ENCODE measurements around the gene KIF4A. TPM values are rescaled to one million over a fixed set of nuclear protein-coding genes. Genes with fewer than 3 reads are reported as not detected.

The KIF4A gene
- total RNA-seq, 2 donors from 2014 or later: 27.6 to 40.6 TPM

- Histone ChIP-seq H3K9ac (ENCODE audit: extremely low read depth, low read length, poor library complexity, severe bottlenecking) (no peak overlapping the region), H3K4me1 (ENCODE audit: control insufficient read depth, insufficient read depth, low read length) (no peaks in the 10 kb centered on the region), H3K36me3 (ENCODE audit: control insufficient read depth, insufficient read depth, low read length) (peaks cover 19% of the 10 kb centered on the region), H3K27ac (ENCODE audit: low read depth, low read length) (no peak overlapping the region), H3K9me3 (ENCODE audit: control insufficient read depth, low read length) (no peaks in the 10 kb centered on the region), H3K4me3 (ENCODE audit: low read length) (no peak overlapping the region), H3K27me3 (ENCODE audit: control insufficient read depth, insufficient read depth, low read length, poor library complexity, severe bottlenecking) (no peaks in the 10 kb centered on the region)
- Mint-ChIP-seq H3K27ac (no peak overlapping the region), H3K36me3 (ENCODE audit: low read depth) (peaks cover 10% of the 10 kb centered on the region), H3K4me1 (no peaks in the 10 kb centered on the region), H3K9me3 (peaks cover 36% of the 10 kb centered on the region), H3K4me3 (no peak overlapping the region), H3K27me3 (ENCODE audit: insufficient read depth) (no peaks in the 10 kb centered on the region)
- WGBS, 2 experiments (ENCODE audit: insufficient coverage in 1 of 2, insufficient read length in 1 of 2): no CpG with 5 or more reads among the region's 1 CpG
- no peak for DNase-seq
- peak; percentile 65 for TF ChIP-seq CTCF (conservative IDR thresholded peaks at IDR 0.05)
These were observed 42.7 kb downstream of the KIF4A start for GRCh38 chrX:70332600-70332999.

- H3K27ac Mint-ChIP-seq: no peak overlapping the region
- H3K4me3 ChIP-seq (ENCODE audit: low read length): no peak overlapping the region
- H3K27ac ChIP-seq (ENCODE audit: low read depth, low read length): no peak overlapping the region
- H3K4me1 ChIP-seq (ENCODE audit: control insufficient read depth, insufficient read depth, low read length): no peaks in the 10 kb centered on the region
- DNase-seq: no peak
- no peaks in the 10 kb centered on the region for H3K27me3 Mint-ChIP-seq (ENCODE audit: insufficient read depth)
- TF ChIP-seq CTCF (conservative IDR thresholded peaks at IDR 0.05): no peak
- no peaks in the 10 kb centered on the region for H3K4me1 Mint-ChIP-seq
- H3K4me3 Mint-ChIP-seq: no peak overlapping the region
- no peak overlapping the region for H3K9ac ChIP-seq (ENCODE audit: extremely low read depth, low read length, poor library complexity, severe bottlenecking)
- H3K9me3 ChIP-seq (ENCODE audit: control insufficient read depth, low read length): no peaks in the 10 kb centered on the region
- H3K9me3 Mint-ChIP-seq: peaks cover 39% of the 10 kb centered on the region
- peaks cover 29% of the 10 kb centered on the region for H3K36me3 ChIP-seq (ENCODE audit: control insufficient read depth, insufficient read depth, low read length)
- peaks cover 13% of the 10 kb centered on the region for H3K36me3 Mint-ChIP-seq (ENCODE audit: low read depth)
- H3K27me3 ChIP-seq (ENCODE audit: control insufficient read depth, insufficient read depth, low read length, poor library complexity, severe bottlenecking): no peaks in the 10 kb centered on the region
These were observed 46.9 kb downstream of the KIF4A start for GRCh38 chrX:70336767-70337166.

GRCh38 chrX:70338290-70338689 is 48.4 kb downstream of the KIF4A start:
- H3K27ac Mint-ChIP-seq: no peak overlapping the region
- H3K27me3 Mint-ChIP-seq (ENCODE audit: insufficient read depth): no peaks in the 10 kb centered on the region
- Histone ChIP-seq H3K9me3 (ENCODE audit: control insufficient read depth, low read length) (no peaks in the 10 kb centered on the region), H3K4me3 (ENCODE audit: low read length) (no peak overlapping the region), H3K9ac (ENCODE audit: extremely low read depth, low read length, poor library complexity, severe bottlenecking) (no peak overlapping the region), H3K4me1 (ENCODE audit: control insufficient read depth, insufficient read depth, low read length) (no peaks in the 10 kb centered on the region), H3K27ac (ENCODE audit: low read depth, low read length) (no peak overlapping the region), H3K27me3 (ENCODE audit: control insufficient read depth, insufficient read depth, low read length, poor library complexity, severe bottlenecking) (no peaks in the 10 kb centered on the region), H3K36me3 (ENCODE audit: control insufficient read depth, insufficient read depth, low read length) (peaks cover 40% of the 10 kb centered on the region)
- DNase-seq: no peak
- H3K36me3 Mint-ChIP-seq (ENCODE audit: low read depth): peaks cover 15% of the 10 kb centered on the region
- H3K9me3 Mint-ChIP-seq: peaks cover 30% of the 10 kb centered on the region
- H3K4me1 Mint-ChIP-seq: no peaks in the 10 kb centered on the region
- H3K4me3 Mint-ChIP-seq: no peak overlapping the region
- no peak for TF ChIP-seq CTCF (conservative IDR thresholded peaks at IDR 0.05)
- 93 to 100% methylated on average over 2 to 4 of the region's 4 CpGs for WGBS, 2 experiments (ENCODE audit: insufficient coverage in 1 of 2, insufficient read length in 1 of 2)
